DOHH2 (cell line): ENCODE measurements around the gene ODAD4.

ENCODE experiments used
- CTCF ChIP-seq: fragments of 200-600 bp; sonication (generic); IDR thresholded peaks from one replicate; pipeline ENCODE4 v1.5.1; 2014; ENCODE audit warnings: antibody characterized with exemption, mild to moderate bottlenecking, low read depth, low read length; ENCODE audit not compliant: poor library complexity, severe bottlenecking
- EZH2phosphoT487 ChIP-seq: fragments of 200-600 bp; sonication (generic); IDR thresholded peaks from 2 replicates; pipeline ENCODE4 v1.6.1; 2017; ENCODE audit warnings: borderline replicate concordance, mild to moderate bottlenecking, antibody characterized with exemption, low read length, moderate library complexity, mixed read lengths

- TF ChIP-seq CTCF (no peak), EZH2phosphoT487 (no peak)
These were observed 26.8 kb downstream of the ODAD4 start for GRCh38 chr17:41957031-41957868.
